ENCODE data around the gene NT5M.
"Not testable (repeated sequence)": the region's sequence is repeated elsewhere in the genome, so short reads cannot be mapped to it uniquely, and the experiment has no call there.

Gene NT5M

DNA sequence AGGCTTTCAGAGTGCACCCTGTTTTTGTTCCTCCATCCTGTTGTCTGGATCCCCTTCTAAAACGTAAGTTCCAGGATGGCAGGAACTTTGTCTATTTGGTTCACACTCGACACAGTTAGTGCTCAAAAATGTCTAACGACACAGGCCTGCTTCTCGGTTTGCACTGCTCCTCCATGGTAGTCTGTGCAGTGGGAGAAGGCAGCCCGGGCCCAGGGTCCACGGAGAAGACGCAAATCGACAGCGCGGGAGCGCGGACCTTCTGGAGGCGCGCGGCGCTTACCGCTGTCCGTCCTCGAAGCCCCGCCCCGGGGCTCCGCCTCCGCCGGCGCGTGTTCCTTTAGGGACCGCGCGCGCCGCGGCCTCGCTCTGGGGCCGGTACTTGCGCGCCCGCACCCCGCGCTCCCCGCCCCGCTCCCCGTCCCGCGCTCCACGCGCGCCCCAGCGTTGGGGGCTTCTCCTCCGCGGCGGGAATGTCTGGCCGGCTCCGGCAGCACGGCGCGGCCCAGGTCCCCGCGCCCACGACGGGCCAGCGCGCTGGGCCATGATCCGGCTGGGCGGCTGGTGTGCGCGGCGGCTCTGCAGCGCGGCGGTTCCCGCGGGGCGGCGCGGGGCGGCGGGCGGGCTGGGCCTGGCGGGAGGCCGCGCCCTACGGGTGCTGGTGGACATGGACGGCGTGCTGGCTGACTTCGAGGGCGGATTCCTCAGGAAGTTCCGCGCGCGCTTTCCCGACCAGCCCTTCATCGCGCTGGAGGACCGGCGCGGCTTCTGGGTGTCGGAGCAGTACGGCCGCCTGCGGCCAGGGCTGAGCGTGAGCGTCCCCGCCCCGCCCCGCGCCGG lies at the start of gene NT5M:
TSS of gene NT5M (plus strand) at position 364 of the 837 bp plus-strand sequence. CDS start at position 542, 178 bp downstream.
- DNase-seq (ENCODE audit: insufficient read length, low spot score) (peak; percentile 82), FAIRE-seq (peak; percentile 52)

- no peak for DNase-seq (ENCODE audit: insufficient read length, low spot score)
- FAIRE-seq = no peak
Measured at GRCh38 chr17:17253406-17253805, 49.8 kb upstream of the NT5M start.

- no peak for DNase-seq (ENCODE audit: insufficient read length, low spot score)
- no peak for FAIRE-seq
Measured at GRCh38 chr17:17254036-17254435, 49.1 kb upstream of the NT5M start.

GRCh38 chr17:17255689-17256088 lies 47.5 kb upstream of the NT5M start:
- not testable (repeated sequence) for DNase-seq (ENCODE audit: insufficient read length, low spot score); FAIRE-seq

DNA sequence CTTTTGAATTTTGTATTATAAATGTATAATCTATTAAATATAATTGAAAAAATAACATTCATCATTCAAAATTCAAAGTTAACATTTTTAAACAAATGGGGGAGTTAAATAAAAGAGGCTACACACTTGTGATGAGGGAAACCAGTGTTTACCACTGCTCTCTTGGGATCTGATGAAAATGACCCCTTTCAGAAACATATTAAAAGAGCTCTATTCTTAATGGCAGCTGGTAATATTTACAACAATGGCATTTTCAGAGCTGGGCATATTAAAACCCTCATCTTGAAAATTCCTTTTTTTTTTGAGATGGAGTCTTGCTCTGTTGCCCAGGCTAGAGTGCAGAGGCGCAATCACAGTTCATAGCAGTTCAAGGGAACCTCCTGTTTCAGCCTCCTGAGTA lies 46.9 kb upstream of the NT5M start:
- DNase-seq (ENCODE audit: insufficient read length, low spot score) (no peak), FAIRE-seq (no peak)

GRCh38 chr17:17258011-17258410 lies 45.2 kb upstream of the NT5M start:
- DNase-seq (ENCODE audit: insufficient read length, low spot score) (no peak), FAIRE-seq (no peak)

DNA sequence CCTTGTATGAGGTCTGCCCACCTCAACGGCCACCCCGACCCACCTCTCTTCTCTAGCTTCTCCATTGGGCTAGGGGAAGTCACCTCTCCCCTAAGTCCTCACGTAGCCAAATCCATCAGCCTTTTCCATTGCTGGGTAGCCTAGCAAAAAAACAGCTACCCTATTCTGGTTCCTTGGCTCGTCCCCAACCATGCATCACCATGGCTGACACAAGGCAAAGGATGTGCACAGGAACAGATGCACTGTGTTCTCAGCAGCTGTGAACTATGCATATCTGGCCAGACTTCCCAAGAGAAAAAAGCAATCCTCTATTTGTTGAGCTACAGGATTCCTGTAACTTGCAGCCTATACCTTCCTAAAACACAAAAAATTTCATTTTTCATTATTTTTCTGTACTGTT lies 44.2 kb upstream of the NT5M start:
- FAIRE-seq = no peak
- no peak for DNase-seq (ENCODE audit: insufficient read length, low spot score)

DNA sequence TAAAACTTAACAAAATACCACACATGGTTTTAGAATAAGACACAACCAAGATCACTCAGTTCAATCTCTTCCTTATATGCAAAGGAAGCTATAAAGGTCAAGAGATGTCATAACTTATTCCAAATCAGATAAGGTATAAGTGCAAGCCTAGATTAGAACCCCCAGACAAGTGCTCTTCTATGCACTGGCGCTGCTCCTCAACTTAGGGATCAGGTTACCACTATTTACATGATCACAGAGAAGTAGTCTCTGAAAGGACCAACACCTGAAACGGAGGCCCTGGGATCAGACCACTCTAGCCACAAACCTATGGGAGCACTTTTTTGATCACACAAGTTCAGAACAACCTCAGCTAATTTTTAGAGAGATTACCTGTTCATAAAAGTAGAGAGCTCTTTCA lies 38.7 kb upstream of the NT5M start:
- FAIRE-seq = no peak
- no peak for DNase-seq (ENCODE audit: insufficient read length, low spot score)

- FAIRE-seq (no peak), DNase-seq (ENCODE audit: insufficient read length, low spot score) (no peak)
Measured at GRCh38 chr17:17269926-17270773, 33.0 kb upstream of the NT5M start.

- no peak for DNase-seq (ENCODE audit: insufficient read length, low spot score)
Measured at GRCh38 chr17:17275971-17276370, 27.2 kb upstream of the NT5M start.

GRCh38 chr17:17277431-17277830 lies 25.7 kb upstream of the NT5M start:
- FAIRE-seq; DNase-seq (ENCODE audit: insufficient read length, low spot score): not testable (repeated sequence)

More at GRCh38 chr17:17275971-17276370, 27.2 kb upstream of the NT5M start:
- FAIRE-seq = no peak

- no peak for FAIRE-seq
- DNase-seq (ENCODE audit: insufficient read length, low spot score) = no peak
Measured at GRCh38 chr17:17279316-17279715, 23.9 kb upstream of the NT5M start.

DNA sequence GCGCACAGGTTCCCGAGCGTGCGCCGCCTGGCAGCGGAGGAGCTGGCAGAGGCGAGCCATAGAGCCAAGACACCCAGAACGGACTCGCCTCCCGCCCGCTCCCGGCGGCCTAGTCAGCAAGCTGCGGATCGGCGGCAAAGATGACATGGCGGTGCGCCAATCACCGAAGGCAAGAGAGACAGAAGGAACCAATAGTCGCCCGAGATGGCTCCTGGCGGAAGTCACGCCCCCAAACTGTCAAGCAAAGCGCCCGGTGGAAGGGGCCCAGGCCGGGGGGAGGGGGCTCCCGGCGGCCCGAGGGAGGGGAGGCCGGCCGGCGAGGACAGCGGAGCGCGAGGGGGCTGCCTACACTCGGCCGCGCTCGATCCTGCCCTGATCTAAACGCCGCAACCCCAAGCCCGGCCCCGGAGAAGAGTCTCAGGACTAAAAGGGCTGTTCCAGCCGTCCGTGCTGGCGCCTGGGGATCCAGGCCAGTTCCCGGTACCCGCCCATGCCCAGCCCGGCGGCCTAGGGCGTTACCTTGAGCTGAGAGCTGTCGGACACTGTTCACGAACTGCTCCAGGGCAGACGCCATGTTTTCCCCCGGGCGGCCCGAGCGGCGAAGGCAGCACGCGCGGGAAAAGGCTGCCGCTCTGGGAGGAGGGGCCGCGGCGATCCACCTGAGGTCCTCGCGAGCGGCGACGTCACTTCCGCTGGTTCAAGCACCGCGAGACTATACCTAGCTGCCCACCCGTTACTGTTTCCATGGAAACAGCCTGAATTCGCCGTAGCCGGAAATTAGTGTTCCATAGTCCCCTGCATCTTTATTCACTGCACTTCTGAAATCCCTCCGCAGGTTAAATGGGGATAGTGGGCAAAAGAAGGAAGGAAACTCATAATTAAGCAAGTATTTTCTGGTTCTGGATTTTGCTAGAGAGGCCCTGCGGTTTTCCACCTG lies 22.3 kb upstream of the NT5M start, which contains the start of gene COPS3:
TSS of gene COPS3 (minus strand) at position 634 of the 937 bp plus-strand sequence. CDS start at position 574, 60 bp downstream.
- DNase-seq (ENCODE audit: insufficient read length, low spot score) = peak; percentile 88
- FAIRE-seq = peak; percentile 99

GRCh38 chr17:17285951-17286350 lies 17.2 kb upstream of the NT5M start:
- DNase-seq (ENCODE audit: insufficient read length, low spot score) (no peak), FAIRE-seq (no peak)

DNA sequence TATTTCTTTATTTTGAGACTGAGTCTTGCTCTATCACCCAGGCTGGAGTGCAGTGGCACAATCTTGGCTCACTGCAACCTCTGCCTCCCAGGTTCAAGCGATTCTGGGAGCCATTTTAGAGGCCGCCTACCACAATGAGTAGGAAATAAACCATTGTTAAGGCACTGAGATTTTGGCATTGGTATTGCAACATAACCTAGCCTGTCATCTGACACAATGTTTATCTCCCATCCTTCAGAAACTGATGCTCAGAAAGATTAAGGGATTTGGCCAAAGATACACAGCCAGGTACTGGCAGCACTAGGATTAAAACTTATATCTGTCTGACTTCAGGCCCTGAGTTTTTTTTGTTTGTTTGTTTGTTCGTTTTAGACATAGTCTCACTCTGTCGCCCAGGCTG lies 14.1 kb upstream of the NT5M start:
- FAIRE-seq (no peak), DNase-seq (ENCODE audit: insufficient read length, low spot score) (no peak)

- DNase-seq (ENCODE audit: insufficient read length, low spot score) (no peak), FAIRE-seq (no peak)
Measured at GRCh38 chr17:17289701-17290100, 13.5 kb upstream of the NT5M start.

- FAIRE-seq = no peak
- DNase-seq (ENCODE audit: insufficient read length, low spot score) = no peak
Measured at GRCh38 chr17:17295141-17295540, 8.0 kb upstream of the NT5M start.

- no peak for FAIRE-seq
- DNase-seq (ENCODE audit: insufficient read length, low spot score) = no peak
Measured at GRCh38 chr17:17297217-17297616, 6.0 kb upstream of the NT5M start.

GRCh38 chr17:17298108-17298507 lies 5.1 kb upstream of the NT5M start:
- FAIRE-seq = peak; percentile 26
- no peak for DNase-seq (ENCODE audit: insufficient read length, low spot score)

All from GM19239 (cell line).